HG02610 (cell line): ENCODE measurements around the gene DYSF.

Experiments
- ATAC-seq: cut with Tn5 transposase; IDR thresholded peaks from one replicate; pipeline ENCODE4 v1.9.1; 2021; ENCODE audit warnings: mild to moderate bottlenecking, moderate library complexity; ENCODE audit not compliant: unreplicated experiment

DYSF gene

GRCh38 chr2:71668326-71669057, 215.1 kb downstream of the DYSF start:
- no peak for ATAC-seq

- ATAC-seq: no peak
Observed at GRCh38 chr2:71669058-71669456, 215.7 kb downstream of the DYSF start.

- ATAC-seq: no peak
Observed at GRCh38 chr2:71669628-71670429, 216.5 kb downstream of the DYSF start.

DNA sequence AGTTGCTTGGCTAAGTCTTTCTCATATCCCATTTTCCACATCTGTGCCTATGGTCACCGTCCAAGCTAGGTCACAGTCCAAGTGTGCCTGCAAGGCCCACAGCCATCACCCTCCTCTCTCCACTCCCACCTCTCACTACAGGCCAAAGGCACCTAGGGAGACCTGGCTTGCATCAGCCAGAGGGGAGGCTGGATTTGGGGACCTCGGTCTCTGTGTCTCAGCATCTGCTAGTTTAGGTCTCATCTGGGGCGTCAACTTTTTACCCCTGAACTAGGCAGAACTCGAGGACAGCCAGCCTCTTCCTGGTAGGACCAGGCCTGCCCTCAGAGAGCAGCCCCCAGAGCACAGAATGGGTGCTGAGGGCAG, 217.1 kb downstream of the DYSF start:
- no peak for ATAC-seq

DNA sequence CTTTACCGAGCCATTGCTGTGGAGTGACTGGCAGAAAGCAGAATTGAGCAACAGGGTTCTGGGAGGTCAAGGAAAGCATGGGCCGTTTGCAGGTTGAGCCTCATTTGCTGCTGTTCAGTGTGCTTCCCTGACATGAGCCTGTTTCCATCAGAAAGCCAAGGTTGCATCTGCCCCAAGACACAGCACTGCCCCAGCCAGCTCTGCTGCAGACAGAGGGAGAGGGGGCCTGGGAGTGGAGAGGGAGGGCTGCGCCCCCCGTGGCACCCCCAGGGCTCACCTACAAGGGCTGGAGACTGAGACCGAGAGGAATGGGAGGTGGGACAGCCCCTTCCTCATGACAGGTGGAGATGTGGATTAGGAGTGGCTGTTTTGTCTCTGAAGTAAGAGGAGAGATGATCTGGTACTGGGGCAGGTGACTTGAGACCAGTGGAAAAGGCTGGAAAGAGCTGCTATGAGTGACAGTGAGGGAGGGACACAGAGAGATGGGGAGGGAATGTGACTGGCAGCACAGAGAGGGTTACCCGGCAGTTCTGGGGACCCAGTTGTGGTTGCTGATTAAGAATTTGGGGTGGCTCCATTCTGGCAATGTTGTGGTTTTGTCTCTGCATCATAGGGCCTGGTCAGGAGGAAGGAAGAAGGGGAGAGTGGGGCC, 218.0 kb downstream of the DYSF start:
- no peak for ATAC-seq

- ATAC-seq: no peak
Observed at GRCh38 chr2:71671895-71672825, 218.8 kb downstream of the DYSF start.

DNA sequence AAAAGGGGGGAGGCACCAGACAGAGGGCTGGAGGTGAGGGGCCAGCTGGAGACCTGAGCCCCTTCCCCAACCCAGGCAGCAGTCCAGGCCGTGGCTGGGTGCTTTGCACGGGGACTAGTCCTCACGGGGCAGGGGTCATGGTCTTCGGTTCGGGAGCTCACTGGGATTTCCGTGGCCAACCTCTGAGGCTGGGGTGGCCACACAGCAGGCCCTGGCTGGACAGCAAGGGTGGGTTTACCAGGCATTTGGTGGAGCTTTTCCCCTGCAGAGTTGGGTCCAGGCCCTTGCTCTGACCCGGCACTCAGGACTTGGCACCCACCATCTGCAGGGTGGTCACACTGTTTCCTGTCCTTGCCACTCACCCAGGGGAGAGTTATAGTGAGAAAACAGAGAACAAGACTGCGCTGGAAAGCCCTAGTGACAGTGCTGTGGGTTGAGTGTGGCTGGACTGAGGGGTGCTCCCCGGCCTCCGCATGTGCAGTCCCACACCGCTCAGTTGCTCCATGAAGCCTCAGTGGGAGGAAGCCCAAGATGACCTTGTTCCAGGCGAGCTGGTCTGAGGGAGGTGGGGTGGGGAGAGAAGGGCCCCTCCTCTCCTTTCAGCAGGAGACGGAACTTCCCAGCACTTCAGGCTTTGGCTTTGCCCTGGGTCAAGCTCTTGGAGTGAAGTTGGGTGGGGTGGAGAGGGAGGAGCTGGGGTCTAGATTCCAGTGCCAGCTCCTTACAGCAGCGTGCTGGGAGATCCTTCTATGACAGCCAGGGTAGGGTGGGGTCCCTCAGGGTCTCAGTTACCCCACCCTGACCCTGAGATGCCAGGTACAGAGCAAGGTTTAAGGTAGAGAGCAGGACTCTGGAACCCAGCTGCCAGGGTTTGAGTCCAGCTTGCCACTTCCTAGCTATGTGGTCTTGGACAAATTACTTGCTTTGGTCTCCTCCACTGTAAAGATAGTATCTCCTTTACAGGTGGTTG, 219.8 kb downstream of the DYSF start:
- no peak for ATAC-seq

GRCh38 chr2:71674158-71674851, 220.9 kb downstream of the DYSF start:
- no peak for ATAC-seq

GRCh38 chr2:71675296-71675695, 221.9 kb downstream of the DYSF start:
- no peak for ATAC-seq

DNA sequence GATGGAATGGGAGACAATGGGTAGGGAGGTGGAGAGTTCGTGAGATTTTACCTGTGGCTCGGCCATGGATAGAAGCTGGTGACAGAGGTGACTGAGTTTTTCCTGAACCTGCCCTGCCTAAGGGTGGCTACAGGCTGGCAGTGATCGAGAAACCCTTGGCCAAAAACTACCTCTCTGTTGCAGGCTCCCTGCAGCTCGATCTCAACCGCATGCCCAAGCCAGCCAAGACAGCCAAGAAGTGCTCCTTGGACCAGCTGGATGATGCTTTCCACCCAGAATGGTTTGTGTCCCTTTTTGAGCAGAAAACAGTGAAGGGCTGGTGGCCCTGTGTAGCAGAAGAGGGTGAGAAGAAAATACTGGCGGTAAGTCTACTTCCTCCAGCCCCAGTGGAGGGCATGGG, 225.5 kb downstream of the DYSF start:
- ATAC-seq: no peak

GRCh38 chr2:71679491-71679890, 226.1 kb downstream of the DYSF start:
- no peak for ATAC-seq

DNA sequence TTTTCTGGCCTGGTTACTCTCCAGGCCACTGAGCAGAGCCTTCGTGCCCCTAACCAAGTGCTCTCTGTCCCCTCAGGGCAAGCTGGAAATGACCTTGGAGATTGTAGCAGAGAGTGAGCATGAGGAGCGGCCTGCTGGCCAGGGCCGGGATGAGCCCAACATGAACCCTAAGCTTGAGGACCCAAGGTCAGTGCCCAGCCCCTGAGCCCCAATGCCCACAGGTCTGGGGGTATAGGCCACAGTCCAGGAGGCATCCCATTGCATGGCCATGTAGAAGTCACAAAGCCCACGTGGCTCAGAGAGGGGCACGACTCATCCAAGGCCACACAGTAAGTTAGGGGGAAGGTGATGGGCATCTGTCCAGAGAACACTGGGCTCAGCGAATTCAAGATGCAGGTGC, 227.6 kb downstream of the DYSF start:
- ATAC-seq: no peak

GRCh38 chr2:71681626-71682025, 228.3 kb downstream of the DYSF start:
- no peak for ATAC-seq

DNA sequence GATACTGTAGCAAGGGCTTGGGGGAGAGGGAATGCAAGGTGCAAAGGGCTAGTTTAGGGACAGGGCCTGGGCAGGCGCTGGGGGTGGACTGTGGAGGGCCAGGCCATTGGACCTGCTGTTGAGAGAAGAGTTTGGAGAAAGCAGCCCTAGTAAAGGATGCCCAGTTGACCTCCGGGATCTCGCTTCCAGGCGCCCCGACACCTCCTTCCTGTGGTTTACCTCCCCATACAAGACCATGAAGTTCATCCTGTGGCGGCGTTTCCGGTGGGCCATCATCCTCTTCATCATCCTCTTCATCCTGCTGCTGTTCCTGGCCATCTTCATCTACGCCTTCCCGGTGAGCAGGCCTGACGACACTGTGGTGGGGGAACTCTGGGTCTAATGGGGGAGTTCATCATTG, 229.0 kb downstream of the DYSF start:
- ATAC-seq: no peak

DNA sequence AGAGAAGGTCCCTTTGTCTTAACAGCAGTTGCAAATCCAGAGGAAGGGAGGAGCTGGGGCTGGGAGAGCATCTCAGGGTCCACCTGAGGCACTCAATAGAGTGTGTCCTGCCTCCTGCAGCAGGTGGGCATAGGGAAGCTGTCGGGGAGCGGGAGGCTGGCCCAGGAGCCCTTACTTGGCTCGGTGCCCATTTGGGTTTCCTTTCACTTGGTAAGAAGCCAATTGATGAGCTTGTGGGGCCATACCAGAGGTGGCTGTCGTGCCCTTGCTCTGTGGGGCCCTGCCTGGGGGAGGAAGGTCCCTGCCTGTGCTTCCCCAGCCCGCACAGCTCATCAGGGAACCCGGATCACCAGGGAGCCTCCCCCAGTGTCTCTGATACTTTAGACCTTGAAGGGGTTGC, 229.7 kb downstream of the DYSF start:
- ATAC-seq: no peak

- ATAC-seq: no peak
Observed at GRCh38 chr2:71683666-71684065, 230.3 kb downstream of the DYSF start.

- ATAC-seq: no peak
Observed at GRCh38 chr2:71684226-71685072, 231.1 kb downstream of the DYSF start.
